ENCODE results near the gene KCTD8. TPM values are rescaled to one million over a fixed set of nuclear protein-coding genes. Genes with fewer than 3 reads are reported as not detected.

The KCTD8 gene
- polyA plus RNA-seq (2011; rRNA removed): not detected in 2 replicates
- polyA plus RNA-seq (2012; cell fraction: cytosol; rRNA removed): not detected in 2 replicates
- polyA plus RNA-seq (2012; cell fraction: nucleus; rRNA removed): not detected in 2 replicates
- polyA plus RNA-seq (2017; fragmentation: RNase III; extraction: RNeasy Plus Mini Kit Qiagen cat#74134 plus additional on column Dnase treatment): not detected in 3 replicates
- polyA minus RNA-seq (2011; rRNA and poly(A)+ RNA removed): not detected in 2 replicates

DNA sequence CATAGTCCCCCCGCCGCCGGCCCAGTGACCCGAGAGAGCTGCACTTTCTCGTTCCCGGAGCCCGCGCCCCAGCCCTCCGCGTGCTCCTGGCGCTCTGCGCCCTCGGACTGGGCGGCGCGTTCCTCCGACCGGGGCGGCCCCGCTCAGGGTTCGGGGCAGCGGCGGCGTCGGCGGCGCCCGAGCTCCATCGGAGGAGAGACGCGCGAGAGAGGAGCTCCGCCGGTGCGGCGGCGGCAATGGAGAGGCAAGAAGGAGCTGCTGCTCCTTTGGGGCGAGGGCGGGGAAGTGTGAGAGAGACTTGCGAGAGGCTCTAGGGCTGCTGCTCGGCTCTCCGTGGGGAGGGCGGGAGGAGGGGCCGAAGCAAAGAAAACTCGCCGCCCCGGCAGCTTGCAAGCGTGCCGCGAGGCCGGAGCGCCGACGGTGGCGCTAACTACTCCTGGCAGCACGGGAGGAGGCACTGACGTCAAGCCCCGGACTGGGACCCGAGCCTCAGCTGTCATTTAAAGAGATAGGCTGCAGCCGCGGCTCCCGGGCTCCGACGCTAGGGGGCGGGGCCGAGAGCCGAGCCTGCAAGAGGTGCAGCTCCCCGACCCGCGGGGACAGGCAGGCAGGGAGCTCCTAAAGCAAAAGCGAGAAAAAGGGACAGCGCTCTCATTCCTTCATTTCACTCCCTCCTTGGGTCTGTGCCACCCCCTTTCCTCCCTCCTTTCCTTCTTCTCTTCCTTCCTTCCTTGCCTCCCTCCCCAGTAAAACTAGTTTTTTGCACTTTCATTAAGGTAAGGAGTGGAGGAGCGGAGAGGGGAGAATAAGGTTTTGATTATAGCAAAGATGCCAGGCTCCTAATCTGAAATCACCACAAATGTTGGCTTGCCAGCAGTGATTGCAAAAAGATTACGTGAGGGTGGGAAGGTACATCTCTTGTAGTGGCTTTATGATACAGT is at the start of gene KCTD8:
KCTD8 (minus strand) TSS at position 289 of the 941 bp plus-strand sequence.
- 1% methylated on average over 11 of the region's 74 CpGs for WGBS (ENCODE audit: missing lambda C conversion rate)
- Histone ChIP-seq H3K4me3 (peak within 1 kb of the TSS; percentile 41), H3K9me3 (no peaks in the 10 kb centered on the region), H3K27ac (no peak within 1 kb of the TSS), H3K4me2 (peak within 1 kb of the TSS; percentile 95), H3K4me1 (no peaks in the 10 kb centered on the region)
- TF ChIP-seq SMC3 (IDR thresholded peaks at IDR 0.05) (peak; percentile 15; the same call in 1 of the 3 replicates), RAD21 (conservative IDR thresholded peaks at IDR 0.05 in 1 of 2, IDR thresholded peaks at IDR 0.05 in 1 of 2) (peak in 1 of 2 experiments; percentile 16; a peak in 1 of 5 replicates), HOXA7 (CRISPR knock-in tag; IDR thresholded peaks at IDR 0.05) (no peak), CBX8 (IDR thresholded peaks at IDR 0.05) (no peak), EP300 (IDR thresholded peaks at IDR 0.05) (no peak), E2F6 (IDR thresholded peaks at IDR 0.05; ENCODE audit: borderline replicate concordance, low read depth) (peak; percentile 51), POLR2A (IDR thresholded peaks at IDR 0.05; ENCODE audit: low read length) (no peak), CTCF (IDR thresholded peaks at IDR 0.05) (peak; percentile 47)
- ChIA-PET POLR2A (interaction anchor here (0.6 to 1.0 kb wide), 2 partner anchors 220 to 230 kb away, joined by 3 read pairs; partner anchors contain the start of gene GUF1), CTCF (interaction anchor here (0.9 kb wide), 1 partner anchor 181 kb away, joined by 4 read pairs; no protein-coding TSS in a partner anchor)
- no peak for FAIRE-seq
- DNase-seq (ENCODE audit: low read depth in 1 of 2, low spot score in 1 of 2): peak; percentile 48 to 77
- ATAC-seq: peak; percentile 93 to 98

- Histone ChIP-seq H3K9me3 (no peaks in the 10 kb centered on the region), H3K4me3 (no peak overlapping the region), H3K27ac (no peak overlapping the region), H3K4me1 (no peaks in the 10 kb centered on the region), H3K4me2 (no peak overlapping the region)
- no peak for TF ChIP-seq MYC (IDR thresholded peaks at IDR 0.05; ENCODE audit: borderline replicate concordance, low read length)
- no peak for TF ChIP-seq POLR2AphosphoS2 (conservative IDR thresholded peaks at IDR 0.05; ENCODE audit: low read length)
- TF ChIP-seq, protein P1, sequence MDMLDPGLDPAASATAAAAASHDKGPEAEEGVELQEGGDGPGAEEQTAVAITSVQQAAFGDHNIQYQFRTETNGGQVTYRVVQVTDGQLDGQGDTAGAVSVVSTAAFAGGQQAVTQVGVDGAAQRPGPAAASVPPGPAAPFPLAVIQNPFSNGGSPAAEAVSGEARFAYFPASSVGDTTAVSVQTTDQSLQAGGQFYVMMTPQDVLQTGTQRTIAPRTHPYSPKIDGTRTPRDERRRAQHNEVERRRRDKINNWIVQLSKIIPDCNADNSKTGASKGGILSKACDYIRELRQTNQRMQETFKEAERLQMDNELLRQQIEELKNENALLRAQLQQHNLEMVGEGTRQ (IDR thresholded peaks at IDR 0.05): no peak
- TF ChIP-seq FOSB (CRISPR knock-in tag; IDR thresholded peaks at IDR 0.05): no peak
- no peak for TF ChIP-seq PHF8 (IDR thresholded peaks at IDR 0.05; ENCODE audit: borderline replicate concordance, low read depth)
- TF ChIP-seq HOXB5 (CRISPR knock-in tag; IDR thresholded peaks at IDR 0.05): no peak
- no peak for TF ChIP-seq EHF (CRISPR knock-in tag; IDR thresholded peaks at IDR 0.05)
- TF ChIP-seq CEBPB (IDR thresholded peaks at IDR 0.05): no peak
- no peak for TF ChIP-seq KDM1A (IDR thresholded peaks at IDR 0.05; ENCODE audit: low read depth)
- TF ChIP-seq GATA3 (IDR thresholded peaks at IDR 0.05; ENCODE audit: borderline replicate concordance): no peak
- no peak for TF ChIP-seq SMC3 (IDR thresholded peaks at IDR 0.05)
- TF ChIP-seq ZFP36 (IDR thresholded peaks at IDR 0.05; ENCODE audit: borderline replicate concordance, partially characterized antibody): no peak
- no peak for TF ChIP-seq JUN (IDR thresholded peaks at IDR 0.05)
- no peak for TF ChIP-seq ATOH8 (CRISPR knock-in tag; IDR thresholded peaks at IDR 0.05; ENCODE audit: low read depth)
- no peak for TF ChIP-seq FOXS1 (CRISPR knock-in tag; IDR thresholded peaks at IDR 0.05)
- no peak for TF ChIP-seq HMGXB4 (CRISPR knock-in tag; IDR thresholded peaks at IDR 0.05; ENCODE audit: borderline replicate concordance)
- no peak for TF ChIP-seq CHD2 (IDR thresholded peaks at IDR 0.05; ENCODE audit: low read length, partially characterized antibody)
- no peak for DNase-seq (ENCODE audit: low read depth in 1 of 2, low spot score in 1 of 2)
- FAIRE-seq: no peak
- POLR2A ChIA-PET: no interaction called here
- no peak for ATAC-seq
- WGBS (ENCODE audit: missing lambda C conversion rate): 0% methylated on average over 1 of the region's 1 CpG
- CTCF ChIA-PET: interaction anchor here (1.0 kb wide), 1 partner anchor 1363 kb away, joined by 3 read pairs; no protein-coding TSS in a partner anchor
Observed at GRCh38 chr4:44494810-44495701, 46.4 kb upstream of the KCTD8 start.
